ENCODE data around the gene LEMD2.

LEMD2 gene

GRCh38 chr6:33823806-33824205 is 34.9 kb upstream of the LEMD2 start:
- no peak overlapping the region for H3K4me3 ChIP-seq (ENCODE audit: low read length)
- TF ChIP-seq CTCF (IDR thresholded peaks at IDR 0.05; ENCODE audit: insufficient read depth, low read depth, low read length, missing control alignments) = no peak
- DNase-seq (ENCODE audit: low read depth) = no peak

- peak; percentile 31 for DNase-seq (ENCODE audit: low read depth)
- TF ChIP-seq CTCF (IDR thresholded peaks at IDR 0.05; ENCODE audit: insufficient read depth, low read depth, low read length, missing control alignments) = peak; percentile 29
- no peak overlapping the region for H3K4me3 ChIP-seq (ENCODE audit: low read length)
Observed at GRCh38 chr6:33822575-33823395, 33.9 kb upstream of the LEMD2 start.

GRCh38 chr6:33820784-33821520 is 32.0 kb upstream of the LEMD2 start:
- TF ChIP-seq CTCF (IDR thresholded peaks at IDR 0.05; ENCODE audit: insufficient read depth, low read depth, low read length, missing control alignments) = no peak
- no peak overlapping the region for H3K4me3 ChIP-seq (ENCODE audit: low read length)
- DNase-seq (ENCODE audit: low read depth) = no peak

- TF ChIP-seq CTCF (IDR thresholded peaks at IDR 0.05; ENCODE audit: insufficient read depth, low read depth, low read length, missing control alignments) = no peak
- no peak overlapping the region for H3K4me3 ChIP-seq (ENCODE audit: low read length)
- no peak for DNase-seq (ENCODE audit: low read depth)
Observed at GRCh38 chr6:33820243-33820642, 31.3 kb upstream of the LEMD2 start.

- DNase-seq (ENCODE audit: low read depth) = no peak
- H3K4me3 ChIP-seq (ENCODE audit: low read length) = no peak overlapping the region
- TF ChIP-seq CTCF (IDR thresholded peaks at IDR 0.05; ENCODE audit: insufficient read depth, low read depth, low read length, missing control alignments) = no peak
Observed at GRCh38 chr6:33819021-33819420, 30.1 kb upstream of the LEMD2 start.

- TF ChIP-seq CTCF (IDR thresholded peaks at IDR 0.05; ENCODE audit: insufficient read depth, low read depth, low read length, missing control alignments) = no peak
- DNase-seq (ENCODE audit: low read depth) = no peak
- H3K4me3 ChIP-seq (ENCODE audit: low read length) = no peak overlapping the region
Observed at GRCh38 chr6:33818293-33818692, 29.4 kb upstream of the LEMD2 start.
